GM18517 (cell line): ENCODE results near the gene PRRT3.
"Not testable (repeated sequence)": the region's sequence is repeated elsewhere in the genome, so short reads cannot be mapped to it uniquely, and the experiment has no call there.

Experiments used
- ATAC-seq: cut with Tn5 transposase; IDR thresholded peaks from one replicate; pipeline ENCODE4 v1.9.1; 2021; ENCODE audit warnings: mild to moderate bottlenecking, moderate library complexity; ENCODE audit not compliant: unreplicated experiment

Gene PRRT3

DNA sequence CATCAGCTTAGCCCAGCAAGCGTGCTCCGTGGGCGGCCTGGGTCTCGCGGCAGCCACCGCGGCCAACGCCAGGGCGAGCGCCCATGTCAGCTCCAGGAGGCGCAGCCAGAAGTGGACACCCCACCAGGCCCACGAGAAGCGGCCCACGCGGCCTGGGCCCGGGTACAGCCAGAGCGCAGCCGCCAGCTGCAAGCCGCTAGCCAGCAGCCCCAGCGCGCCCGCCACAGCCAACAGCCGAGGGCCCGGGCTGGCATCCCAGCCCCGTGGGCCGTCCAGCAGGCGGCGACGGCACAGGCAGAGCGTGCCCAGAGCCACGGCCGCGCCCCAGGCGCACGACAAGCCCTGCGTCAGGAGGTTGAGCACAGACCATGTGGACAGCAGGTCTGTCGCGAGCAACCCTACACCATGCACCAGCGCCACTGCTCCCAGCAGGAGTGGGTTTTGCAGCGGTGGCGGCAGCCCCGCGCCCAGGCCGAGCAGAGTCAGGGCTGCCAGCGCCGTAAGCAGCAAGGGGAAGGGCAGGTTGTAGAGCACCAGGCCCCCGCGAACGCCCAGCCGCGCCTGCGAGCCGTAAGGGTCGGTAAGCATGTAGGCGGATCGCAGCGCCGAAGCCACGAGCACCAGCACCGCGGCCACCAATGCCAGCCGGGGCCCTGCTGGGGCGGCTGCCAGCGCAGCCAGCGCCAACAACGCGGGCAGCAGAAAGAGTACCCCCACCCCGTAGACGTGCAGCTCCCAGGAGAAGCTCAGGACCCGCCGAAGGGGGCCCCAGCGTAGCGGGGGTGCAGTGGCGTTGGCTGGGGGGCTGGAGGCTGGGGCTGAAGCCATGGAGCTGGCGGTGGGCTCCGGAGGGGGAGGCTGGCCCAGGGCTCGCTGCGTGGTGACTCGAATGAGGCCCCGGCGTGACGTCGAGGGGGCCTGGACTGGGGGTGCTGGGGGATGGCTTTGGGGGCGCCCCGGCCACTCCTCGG lies 4.9 kb downstream of the PRRT3 start:
- no peak for ATAC-seq

DNA sequence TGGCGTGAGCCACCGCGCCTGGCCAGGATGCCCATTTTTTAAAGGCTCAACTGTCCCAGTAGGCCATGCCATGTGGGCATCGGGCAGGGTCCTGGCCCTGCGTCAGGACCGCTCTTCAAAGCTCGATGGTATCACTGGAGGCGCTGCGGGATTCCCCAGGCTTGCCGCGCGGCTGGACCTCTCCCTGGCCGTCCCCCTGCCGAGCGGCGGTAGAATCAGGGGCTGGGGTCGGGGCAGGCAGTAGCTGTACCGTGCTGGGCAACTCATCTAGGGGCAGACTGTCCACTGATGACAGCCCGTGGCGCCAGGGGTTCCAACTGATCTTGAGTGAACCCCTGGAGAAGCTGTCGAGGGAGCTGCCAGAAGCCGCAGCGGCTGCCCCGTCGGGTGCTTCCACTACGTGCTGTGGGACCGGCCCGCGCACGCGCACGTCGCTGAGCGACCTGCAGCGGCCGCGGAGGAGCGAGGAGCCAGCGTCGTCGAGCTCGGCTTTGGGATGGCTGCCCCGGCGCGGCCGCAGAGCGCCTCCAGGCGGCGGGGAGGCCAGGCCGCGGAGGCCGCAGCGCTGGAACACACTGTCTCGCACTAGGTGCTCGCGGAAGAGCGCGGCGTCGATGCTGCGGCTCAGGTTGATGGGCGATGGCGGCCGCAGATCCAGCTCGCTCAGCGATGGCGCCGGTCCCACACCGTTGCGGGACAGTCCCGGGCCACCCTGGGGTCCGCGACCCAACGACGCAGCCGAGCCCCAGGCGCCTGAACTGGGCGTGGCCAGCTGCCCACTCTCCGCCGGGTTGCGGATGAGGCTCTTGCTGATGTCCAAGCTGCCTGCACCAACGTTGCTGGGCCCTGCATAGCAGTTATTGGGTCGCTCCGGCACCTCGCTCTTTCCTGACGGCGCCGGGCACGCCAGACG lies 5.8 kb downstream of the PRRT3 start:
- ATAC-seq, result peak; percentile 51

DNA sequence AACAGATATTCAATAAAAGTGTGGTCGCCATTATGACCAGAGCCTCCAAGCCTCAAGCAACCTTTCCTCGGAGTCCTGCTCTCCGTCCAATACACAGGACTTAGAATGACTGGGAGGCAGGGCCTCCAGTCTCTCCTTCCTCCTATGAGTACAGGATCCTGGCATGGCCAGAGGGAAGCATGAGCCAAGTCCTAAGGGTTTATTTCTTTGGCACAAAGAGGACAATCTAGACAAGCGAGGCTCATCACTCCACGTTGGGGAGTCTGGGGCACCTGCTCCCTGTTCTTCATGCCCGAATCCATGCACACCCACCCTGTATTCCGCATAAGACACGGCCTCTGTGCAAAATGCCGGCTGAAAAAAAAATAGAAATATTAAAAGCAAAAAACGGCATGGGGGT lies 6.8 kb downstream of the PRRT3 start:
- ATAC-seq, result no peak

DNA sequence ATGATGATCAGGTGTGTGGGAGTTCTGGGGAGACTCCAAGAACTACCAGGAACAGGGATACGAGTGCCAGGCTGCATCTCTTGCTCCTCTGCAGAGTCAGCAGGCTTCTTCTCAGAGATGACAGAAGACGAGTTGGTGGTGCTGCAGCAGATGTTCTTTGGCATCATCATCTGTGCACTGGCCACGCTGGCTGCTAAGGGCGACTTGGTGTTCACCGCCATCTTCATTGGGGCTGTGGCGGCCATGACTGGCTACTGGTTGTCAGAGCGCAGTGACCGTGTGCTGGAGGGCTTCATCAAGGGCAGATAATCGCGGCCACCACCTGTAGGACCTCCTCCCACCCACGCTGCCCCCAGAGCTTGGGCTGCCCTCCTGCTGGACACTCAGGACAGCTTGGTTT lies 7.9 kb downstream of the PRRT3 start:
- no peak for ATAC-seq

DNA sequence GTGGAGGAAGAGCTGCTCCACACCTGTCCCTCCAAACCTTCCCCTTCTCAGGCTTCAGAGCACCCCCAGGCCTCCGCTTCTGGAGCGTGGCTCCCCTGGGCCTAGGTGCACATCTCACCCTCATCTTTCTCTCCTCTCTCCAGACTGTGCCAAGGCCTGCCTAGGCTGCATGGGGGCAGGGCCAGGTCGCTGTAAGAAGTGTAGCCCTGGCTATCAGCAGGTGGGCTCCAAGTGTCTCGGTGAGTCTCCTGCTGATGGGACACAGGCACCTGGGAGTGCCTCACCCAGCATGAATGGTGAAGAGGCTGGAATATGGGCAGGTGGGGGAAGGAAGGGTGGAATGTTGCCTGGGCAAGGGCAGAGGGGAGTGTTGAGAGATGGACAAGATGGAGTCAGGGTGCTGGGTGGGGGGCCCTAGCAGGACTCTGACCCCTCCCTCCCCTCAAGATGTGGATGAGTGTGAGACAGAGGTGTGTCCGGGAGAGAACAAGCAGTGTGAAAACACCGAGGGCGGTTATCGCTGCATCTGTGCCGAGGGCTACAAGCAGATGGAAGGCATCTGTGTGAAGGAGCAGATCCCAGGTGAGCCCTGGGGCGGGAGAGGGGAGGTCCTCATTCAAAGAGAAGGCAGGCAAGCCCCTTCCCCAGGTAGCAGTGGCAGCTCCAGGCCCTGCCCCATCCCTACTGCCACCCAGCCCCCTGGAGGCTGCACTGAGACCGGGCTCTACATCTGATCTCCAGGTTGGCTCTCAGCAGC lies 9.1 kb downstream of the PRRT3 start:
- ATAC-seq, result no peak

DNA sequence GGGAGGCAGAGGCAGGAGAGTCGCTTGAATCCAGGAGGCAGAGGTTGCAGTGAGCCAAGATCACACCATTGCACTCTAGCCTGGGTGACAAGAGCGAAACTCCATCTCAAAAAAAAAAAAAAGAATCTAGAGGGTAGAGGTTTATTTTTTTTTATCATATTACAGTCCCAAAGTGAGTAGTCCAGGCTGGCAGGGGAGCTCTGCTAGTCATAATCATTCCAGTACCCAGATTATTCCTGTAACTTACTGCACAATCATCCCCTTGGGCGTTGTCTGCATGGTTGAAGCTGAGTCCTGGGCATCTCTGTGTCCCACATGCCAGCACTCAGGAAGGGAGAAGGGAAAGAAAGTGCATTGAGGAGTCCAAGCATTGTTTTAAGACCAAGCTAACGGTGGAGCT lies 10.0 kb downstream of the PRRT3 start:
- no peak for ATAC-seq

DNA sequence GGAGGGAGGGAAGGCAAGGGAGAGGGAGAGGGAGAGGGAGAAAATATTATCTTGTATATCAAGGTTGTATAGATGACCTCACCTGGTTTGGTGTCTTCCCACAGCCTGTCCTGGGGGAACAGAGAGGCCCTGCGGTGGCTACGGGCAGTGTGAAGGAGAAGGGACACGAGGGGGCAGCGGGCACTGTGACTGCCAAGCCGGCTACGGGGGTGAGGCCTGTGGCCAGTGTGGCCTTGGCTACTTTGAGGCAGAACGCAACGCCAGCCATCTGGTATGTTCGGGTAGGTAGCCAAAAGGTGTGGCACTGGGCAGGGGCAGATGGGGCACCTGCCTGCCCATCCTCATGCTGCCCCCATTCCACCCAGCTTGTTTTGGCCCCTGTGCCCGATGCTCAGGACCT lies 11.5 kb downstream of the PRRT3 start:
- ATAC-seq, result no peak

DNA sequence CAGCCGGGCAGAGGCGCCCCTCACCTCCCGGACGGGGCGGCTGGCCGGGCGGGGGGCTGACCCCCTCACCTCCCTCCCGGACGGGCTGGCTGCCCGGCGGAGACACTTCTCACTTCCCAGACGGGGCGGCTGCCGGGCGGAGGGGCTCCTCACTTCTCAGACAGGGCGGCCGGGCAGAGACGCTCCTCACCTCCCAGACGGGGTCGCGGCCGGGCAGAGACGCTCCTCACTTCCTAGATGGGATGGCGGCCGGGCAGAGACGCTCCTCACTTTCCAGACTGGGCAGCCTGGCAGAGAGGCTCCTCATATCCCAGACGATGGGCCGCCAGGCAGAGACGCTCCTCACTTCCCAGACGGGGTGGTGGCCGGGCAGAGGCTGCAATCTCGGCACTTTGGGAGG lies 12.3 kb downstream of the PRRT3 start:
- not testable (repeated sequence) for ATAC-seq

DNA sequence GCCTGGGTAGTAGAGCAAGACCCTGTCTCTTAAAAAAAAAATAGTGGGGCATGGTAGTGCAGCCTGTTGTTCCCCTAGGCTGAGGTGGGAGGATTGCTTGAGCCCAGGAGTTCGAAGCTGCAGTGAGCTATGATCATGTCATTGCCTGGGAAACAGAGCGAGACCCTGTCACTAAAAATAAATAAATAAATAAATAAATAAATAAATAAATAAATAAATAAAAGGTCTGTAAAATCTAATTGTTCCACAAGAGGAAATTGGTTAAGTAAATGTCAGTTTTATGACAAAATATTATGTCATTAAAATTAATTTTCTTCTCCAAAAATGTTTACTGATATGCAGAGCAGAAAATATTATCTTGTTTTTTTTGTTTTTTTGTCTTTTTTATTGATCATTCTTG lies 13.2 kb downstream of the PRRT3 start:
- ATAC-seq, result no peak

DNA sequence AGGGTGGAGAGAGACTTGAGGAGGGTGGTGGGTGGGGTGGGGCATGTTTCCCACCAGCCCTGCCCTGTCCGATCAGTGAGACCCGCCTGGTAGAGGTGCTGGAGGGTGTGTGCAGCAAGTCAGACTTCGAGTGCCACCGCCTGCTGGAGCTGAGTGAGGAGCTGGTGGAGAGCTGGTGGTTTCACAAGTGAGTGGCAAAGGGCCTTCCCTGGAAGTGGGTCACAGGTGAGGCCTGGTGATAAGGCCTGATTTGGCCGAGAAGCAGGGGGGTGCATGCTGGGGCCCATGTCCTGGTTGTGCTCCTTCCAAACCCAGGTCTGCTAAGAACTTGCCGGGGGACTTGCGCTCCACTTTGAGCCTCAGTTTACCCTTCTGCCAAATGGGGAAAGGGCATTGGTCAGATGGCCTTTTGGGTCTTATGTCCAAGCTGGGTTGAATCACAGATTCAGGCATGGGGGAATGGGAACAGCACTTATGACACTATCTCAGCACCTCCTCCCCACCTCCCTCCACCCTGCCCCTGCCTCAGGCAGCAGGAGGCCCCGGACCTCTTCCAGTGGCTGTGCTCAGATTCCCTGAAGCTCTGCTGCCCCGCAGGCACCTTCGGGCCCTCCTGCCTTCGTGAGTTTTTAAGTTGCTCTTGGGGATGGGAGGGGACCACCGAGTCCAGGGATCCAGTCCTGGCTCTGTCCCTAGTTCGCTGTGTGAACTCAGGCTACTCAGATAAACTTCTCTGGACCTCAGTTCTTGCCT lies 14.5 kb downstream of the PRRT3 start:
- ATAC-seq, result no peak

DNA sequence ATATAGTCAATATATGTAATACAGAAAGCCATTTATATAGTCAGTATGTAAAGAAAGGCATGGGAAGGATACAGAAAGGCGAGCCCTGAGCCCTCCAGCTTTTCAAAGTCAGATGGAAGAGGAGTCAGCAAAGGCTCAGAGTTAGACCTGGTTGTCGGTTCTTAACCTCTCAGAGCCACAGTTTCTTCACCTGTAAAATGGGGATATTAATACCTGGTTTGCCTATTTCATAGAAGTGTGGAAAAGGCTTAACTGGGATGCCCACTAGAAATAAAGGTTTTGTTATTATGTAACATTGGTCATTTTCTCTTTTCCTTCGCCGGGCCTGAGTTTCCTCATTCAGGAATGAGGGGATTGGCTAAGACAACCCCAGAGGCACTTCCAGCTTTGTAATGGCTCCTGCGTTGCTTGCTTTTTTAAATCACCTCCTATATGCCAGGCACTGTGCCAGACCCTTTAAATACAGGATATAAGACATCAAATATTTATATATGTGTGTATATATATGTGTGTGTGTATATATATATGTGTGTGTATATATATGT lies 16.2 kb downstream of the PRRT3 start:
- ATAC-seq, result no peak

DNA sequence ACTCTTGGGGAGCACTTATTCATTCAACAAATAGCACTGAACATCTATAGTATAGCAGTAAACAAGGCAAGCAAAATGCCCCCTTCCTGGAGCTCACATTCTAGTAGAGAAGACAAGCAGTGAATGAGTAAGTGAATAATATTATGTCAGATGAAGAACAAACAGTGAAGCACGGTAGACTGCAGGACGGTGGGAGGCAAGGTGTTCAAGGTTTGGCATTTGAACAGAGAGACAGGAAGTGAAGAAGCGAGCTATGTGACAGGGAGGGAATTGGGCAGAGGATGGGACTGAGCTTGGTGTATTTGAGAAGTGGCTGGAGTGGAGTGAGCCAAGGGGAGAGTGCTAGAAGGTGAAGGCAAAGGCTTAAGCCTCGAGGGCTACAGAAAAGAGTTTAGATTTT lies 17.2 kb downstream of the PRRT3 start:
- ATAC-seq, result no peak

DNA sequence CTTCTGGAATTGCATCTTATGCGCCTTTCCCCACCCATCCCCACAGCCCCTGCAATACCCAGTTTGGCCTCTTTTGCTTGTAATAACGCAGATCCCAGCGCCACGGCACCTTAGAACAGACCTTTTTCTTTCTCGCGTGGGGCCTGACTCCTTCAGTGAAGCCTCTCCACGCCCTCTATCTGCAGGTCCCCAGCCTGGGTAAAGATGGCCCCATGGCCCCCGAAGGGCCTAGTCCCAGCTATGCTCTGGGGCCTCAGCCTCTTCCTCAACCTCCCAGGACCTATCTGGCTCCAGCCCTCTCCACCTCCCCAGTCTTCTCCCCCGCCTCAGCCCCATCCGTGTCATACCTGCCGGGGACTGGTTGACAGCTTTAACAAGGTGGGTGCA lies 18.0 kb downstream of the PRRT3 start:
- no peak for ATAC-seq

DNA sequence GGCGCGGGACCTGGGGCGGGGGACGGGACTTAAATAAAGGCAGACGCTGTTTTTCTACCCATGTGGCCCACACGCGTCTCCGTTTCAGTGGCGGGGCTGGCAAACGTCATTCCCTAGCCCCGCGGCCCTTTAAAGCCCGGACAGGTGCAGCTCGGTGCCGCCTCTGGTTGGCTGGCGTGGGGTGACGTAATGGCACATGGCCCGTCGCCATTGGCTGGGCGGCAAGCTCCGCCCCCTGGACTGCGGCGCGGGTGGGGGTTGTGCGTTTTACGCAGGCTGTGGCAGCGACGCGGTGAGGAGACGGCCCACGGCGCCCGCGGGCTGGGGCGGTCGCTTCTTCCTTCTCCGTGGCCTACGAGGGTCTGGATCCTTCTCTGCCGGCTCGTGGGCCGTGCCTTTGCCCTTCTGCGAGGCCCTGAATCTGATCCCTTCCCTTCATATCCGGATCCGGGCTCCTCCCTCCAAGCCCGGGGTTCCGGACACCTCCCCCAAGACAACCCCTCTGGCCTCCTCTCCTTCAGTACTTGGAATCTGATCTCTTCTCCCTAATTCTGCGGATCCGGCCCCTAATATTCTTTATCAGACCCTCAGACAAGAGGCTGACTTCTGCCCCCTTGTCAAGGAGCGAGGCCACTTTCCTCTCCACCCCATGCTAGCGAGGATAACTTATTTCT lies 18.5 kb downstream of the PRRT3 start, which contains the start of gene CRELD1:
TSS of gene CRELD1 (plus strand) at position 274 of the 674 bp plus-strand sequence. CDS start 605 bp downstream, outside the sequence.
- peak; percentile 91 for ATAC-seq

DNA sequence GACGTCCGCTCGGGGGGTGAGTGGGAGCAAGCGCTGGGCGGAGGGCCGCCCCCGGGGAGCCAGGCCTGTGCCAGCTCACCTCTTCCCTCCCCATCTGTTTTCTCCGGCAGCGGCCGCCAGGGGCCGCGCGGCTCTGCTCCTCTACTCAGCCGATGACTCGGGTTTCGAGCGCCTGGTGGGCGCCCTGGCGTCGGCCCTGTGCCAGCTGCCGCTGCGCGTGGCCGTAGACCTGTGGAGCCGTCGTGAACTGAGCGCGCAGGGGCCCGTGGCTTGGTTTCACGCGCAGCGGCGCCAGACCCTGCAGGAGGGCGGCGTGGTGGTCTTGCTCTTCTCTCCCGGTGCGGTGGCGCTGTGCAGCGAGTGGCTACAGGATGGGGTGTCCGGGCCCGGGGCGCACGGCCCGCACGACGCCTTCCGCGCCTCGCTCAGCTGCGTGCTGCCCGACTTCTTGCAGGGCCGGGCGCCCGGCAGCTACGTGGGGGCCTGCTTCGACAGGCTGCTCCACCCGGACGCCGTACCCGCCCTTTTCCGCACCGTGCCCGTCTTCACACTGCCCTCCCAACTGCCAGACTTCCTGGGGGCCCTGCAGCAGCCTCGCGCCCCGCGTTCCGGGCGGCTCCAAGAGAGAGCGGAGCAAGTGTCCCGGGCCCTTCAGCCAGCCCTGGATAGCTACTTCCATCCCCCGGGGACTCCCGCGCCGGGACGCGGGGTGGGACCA lies 19.2 kb downstream of the PRRT3 start:
- peak; percentile 54 for ATAC-seq

DNA sequence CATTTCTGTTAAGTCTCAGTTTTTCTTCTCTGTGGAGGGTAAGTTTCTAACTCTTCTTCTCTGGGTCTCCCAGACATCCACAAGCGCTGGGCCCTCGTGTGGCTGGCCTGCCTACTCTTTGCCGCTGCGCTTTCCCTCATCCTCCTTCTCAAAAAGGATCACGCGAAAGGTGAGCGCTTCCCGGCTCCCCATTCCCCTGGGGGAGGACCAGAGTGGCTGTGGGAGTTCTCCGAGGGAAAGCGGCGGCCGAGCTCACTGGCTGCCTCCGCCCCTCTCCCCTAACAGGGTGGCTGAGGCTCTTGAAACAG lies 19.7 kb downstream of the PRRT3 start:
- ATAC-seq, result no peak

DNA sequence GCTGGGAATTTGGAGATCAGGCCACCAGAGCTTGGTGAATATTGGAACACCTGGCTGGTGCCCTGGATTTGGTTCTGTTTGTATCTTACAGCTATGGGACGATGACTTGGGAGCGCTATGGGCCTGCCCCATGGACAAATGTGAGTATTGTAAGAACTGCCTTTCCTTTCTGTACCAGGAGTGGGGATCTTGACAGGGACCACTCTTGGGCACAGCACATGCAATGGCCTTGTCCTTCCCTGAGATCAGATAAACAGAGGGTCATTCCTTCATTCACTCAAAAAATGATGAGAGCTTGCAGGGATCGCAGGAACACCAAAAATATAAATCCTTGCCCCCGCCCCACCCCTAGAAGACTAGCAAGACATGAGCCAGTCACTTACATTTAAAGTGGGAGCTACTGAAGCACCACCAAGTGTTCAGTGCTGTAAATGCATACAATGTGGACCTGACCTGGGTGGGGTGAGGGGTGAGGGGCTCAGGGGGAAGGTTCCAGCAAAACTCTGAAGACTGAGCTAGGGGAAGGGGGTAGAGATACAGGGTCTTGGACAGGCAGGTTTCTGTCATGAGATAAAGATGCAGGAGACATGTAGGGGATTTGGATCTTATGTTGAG lies 21.3 kb downstream of the PRRT3 start:
- no peak for ATAC-seq

DNA sequence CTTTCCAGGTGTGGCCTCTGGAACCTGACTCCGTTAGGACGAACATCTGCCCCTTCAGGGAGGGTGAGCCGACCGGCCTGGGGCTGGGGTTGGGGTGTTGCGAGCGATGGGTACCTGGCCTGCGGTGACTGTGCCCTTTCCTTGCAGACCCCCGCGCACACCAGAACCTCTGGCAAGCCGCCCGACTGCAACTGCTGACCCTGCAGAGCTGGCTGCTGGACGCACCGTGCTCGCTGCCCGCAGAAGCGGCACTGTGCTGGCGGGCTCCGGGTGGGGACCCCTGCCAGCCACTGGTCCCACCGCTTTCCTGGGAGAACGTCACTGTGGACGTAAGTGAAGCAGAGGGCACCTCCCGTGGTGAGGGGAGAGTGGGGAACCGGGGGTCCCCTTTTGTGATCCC lies 24.1 kb downstream of the PRRT3 start:
- ATAC-seq, result no peak
